ENCODE results near the gene SPOCK2.
"Not testable (repeated sequence)": the region's sequence is repeated elsewhere in the genome, so short reads cannot be mapped to it uniquely, and the experiment has no call there.

SPOCK2 gene

DNA sequence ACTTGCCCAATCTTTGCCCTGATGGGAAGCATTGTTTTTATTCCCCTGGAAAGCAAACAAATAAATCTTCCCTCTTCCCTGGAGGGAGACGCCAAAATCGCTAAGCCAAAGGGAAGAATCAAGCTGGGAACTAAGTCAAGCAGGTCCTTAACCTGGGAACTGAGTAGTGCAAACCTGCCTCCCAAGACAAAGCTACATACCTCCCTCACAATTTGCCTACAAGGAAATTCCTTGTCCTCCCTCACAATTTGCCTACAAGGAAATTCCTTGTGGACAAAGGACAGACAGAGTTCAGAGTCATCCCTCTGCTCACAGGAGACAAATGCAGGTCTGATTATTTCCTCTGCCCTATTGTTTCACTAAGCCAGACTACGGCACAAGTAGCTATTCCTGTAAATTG lies 50.5 kb downstream of the SPOCK2 start:
- FAIRE-seq: no peak

DNA sequence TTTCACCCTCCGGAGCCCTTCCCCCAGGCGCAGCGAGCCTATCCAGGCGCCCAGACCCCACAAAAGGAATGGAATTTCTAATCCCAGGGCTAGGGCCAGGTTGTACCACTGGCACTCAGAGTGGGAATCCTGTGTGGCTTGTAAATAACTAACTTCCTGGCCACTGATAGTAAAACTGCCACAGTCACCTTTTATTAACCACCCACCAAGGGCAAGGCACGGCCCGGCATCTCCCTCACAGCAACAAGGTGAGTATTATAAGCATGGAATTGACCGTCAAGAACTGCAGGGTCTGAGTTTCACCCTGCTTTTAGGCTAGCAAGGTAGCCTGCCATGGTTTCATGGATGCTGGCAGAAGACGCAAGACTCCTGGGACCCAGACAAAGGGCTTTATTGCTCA lies 51.1 kb downstream of the SPOCK2 start:
- DNase-seq (ENCODE audit: extremely low spot score, insufficient read length, low read depth): no peak
- FAIRE-seq: no peak

More for the DNA sequence above, 50.5 kb downstream of the SPOCK2 start:
- no peak for DNase-seq (ENCODE audit: extremely low spot score, insufficient read length, low read depth)

GRCh38 chr10:72035252-72035887 lies 53.0 kb downstream of the SPOCK2 start:
- FAIRE-seq (no peak), DNase-seq (ENCODE audit: extremely low spot score, insufficient read length, low read depth) (no peak)

GRCh38 chr10:72034761-72035160 lies 53.6 kb downstream of the SPOCK2 start:
- FAIRE-seq: no peak

GRCh38 chr10:72034040-72034499 lies 54.3 kb downstream of the SPOCK2 start:
- FAIRE-seq (no peak), DNase-seq (ENCODE audit: extremely low spot score, insufficient read length, low read depth) (no peak)

More at GRCh38 chr10:72034761-72035160, 53.6 kb downstream of the SPOCK2 start:
- no peak for DNase-seq (ENCODE audit: extremely low spot score, insufficient read length, low read depth)

GRCh38 chr10:72032409-72033162 lies 55.8 kb downstream of the SPOCK2 start:
- DNase-seq (ENCODE audit: extremely low spot score, insufficient read length, low read depth); FAIRE-seq: not testable (repeated sequence)

DNA sequence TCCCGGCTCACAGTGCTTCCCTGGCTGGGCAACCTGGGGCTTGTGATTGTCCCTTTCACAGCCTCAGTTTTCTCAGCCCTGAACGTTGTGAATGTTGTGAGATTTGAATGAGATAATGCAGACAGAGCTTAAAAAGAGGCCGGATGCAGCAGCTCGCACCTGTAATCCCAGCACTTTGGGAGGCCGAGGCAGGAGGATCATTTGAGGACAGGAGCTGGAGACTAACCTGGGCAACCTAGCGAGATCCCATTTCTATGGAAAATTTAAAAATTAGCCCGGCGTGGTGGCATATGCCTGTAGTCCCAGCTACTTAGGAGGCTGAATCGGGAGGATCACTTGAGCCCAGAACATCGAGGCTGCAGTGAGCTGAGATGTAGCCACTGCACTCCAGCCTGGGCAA lies 56.6 kb downstream of the SPOCK2 start:
- FAIRE-seq (no peak), DNase-seq (ENCODE audit: extremely low spot score, insufficient read length, low read depth) (no peak)

GRCh38 chr10:72030762-72031543 lies 57.4 kb downstream of the SPOCK2 start:
- DNase-seq (ENCODE audit: extremely low spot score, insufficient read length, low read depth): no peak
- no peak for FAIRE-seq

DNA sequence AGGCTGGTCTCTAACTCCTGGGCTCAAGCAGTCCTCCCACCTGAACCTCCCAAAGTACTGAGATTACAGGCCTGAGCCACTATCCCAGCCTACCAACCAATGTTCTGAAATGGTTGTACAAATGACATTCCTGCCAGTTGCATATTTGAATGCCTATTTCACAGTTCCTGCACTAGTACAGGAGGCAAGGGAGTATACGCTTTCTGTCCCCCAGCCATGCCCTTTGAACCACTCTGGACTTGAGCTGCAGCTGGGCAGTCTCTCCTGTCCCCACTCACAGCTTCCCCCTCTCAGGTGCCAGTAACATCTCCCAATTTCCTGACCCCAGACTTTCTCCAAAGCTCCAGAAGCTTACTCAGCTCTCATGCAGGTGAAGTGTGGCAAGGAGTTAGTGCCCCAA lies 58.9 kb downstream of the SPOCK2 start:
- DNase-seq (ENCODE audit: extremely low spot score, insufficient read length, low read depth) (no peak), FAIRE-seq (no peak)

- FAIRE-seq: no peak
- DNase-seq (ENCODE audit: extremely low spot score, insufficient read length, low read depth): no peak
Observed at GRCh38 chr10:72027498-72027897, 60.9 kb downstream of the SPOCK2 start.

GRCh38 chr10:72026278-72027111 lies 61.9 kb downstream of the SPOCK2 start:
- FAIRE-seq: no peak
- no peak for DNase-seq (ENCODE audit: extremely low spot score, insufficient read length, low read depth)

DNA sequence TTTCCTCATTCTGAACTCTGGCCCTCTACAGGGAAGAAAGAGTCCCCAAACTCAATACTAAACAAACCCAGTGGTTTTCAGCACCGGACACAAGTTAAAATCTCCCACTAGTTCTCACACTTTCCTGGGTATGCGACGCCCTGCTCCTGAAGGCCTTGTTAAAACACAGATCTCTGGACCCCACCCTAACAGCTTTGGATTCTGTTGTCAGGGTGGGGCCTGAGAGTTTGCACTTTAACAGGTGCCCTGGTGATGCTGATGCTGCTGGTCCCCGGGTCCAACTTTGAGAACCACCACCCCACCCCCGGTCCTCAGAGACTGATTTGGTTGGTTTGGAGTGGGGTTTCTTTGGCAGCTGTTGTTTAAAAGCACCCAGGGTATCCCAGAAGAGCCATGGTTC lies 62.5 kb downstream of the SPOCK2 start:
- FAIRE-seq (no peak), DNase-seq (ENCODE audit: extremely low spot score, insufficient read length, low read depth) (no peak)

DNA sequence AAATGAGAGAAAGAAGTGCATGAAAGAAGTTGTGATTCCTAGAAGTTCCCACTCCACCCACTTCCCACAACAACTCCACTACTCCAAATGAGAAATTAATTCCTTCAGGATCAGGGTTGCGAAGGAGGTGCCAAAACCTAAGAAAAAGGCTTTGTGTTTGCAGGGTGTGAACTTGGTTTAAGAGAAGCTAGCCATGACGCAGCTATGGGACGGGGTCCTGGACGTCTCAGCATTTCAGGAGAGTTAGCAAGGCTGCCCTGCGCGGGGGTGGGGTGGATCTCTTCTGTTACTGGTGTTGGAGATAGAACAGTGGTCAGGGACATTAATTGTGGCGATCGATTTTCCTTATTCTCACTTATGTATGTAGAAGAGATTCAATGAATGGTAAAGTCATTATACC lies 63.0 kb downstream of the SPOCK2 start:
- DNase-seq (ENCODE audit: extremely low spot score, insufficient read length, low read depth) (no peak), FAIRE-seq (no peak)

DNA sequence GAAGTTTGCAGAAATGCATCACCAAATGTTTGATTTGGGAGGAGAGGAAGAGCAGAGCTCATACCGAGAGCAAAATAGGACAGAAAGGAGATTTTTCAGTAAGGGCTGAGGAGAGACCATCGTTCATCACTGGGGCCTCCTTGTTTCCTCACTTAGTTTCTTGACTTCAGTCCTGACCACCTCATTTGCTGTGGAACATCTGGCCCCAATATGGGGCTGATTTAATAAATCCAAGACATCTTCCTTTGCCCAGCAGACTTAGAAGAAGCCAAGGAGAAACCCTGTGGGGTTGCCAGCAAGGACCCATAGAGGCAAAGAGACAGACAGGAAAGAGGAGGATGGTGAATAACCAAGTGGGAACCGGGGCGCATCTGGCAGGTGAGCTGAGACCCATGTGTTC lies 63.8 kb downstream of the SPOCK2 start:
- FAIRE-seq: no peak
- DNase-seq (ENCODE audit: extremely low spot score, insufficient read length, low read depth): no peak

GRCh38 chr10:72022228-72022627 lies 66.1 kb downstream of the SPOCK2 start:
- DNase-seq (ENCODE audit: extremely low spot score, insufficient read length, low read depth) (no peak), FAIRE-seq (no peak)

- DNase-seq (ENCODE audit: extremely low spot score, insufficient read length, low read depth) (no peak), FAIRE-seq (no peak)
Observed at GRCh38 chr10:72020914-72021809, 67.2 kb downstream of the SPOCK2 start.

- FAIRE-seq: no peak
- no peak for DNase-seq (ENCODE audit: extremely low spot score, insufficient read length, low read depth)
Observed at GRCh38 chr10:72019085-72019876, 69.1 kb downstream of the SPOCK2 start.

DNA sequence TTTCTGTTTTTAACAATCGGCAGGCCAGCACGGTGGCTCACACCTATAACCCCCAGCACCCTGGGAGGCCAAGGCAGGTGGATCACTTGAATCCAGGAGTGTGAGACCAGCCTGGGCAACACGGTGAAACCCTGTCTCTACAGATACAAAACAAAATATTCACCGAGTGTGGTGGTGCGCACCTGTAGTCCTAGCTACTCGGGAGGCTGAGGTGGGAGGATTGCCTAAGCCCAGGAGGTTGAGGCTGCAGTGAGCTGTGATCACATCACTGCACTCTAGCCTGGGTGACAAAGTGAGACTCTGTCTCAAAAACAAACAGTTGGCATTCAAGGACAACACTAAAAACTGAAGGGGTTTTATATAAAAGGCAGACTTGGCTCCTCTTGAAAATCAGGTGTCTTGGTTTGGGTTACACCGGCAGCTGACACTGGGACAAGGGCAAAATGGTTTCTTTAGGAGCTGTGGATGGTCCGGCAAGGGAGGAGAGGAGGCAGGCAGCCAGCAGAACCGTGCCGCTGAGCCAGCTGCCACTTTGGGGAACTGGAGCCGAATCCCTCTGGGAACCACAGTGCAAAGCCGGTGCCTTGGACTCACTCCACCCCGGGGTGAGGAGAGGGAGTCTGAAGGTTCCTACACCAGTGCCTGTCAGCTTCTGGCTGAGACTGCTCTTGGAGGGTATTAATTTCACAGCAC lies 71.6 kb downstream of the SPOCK2 start:
- FAIRE-seq (no peak), DNase-seq (ENCODE audit: extremely low spot score, insufficient read length, low read depth) (no peak)

Measured in GM18507 (cell line).